K562 (cell line): ENCODE measurements around the gene UBE3D. TPM values are rescaled to one million over a fixed set of nuclear protein-coding genes. Genes with fewer than 3 reads are reported as not detected.

Experiments
- ATAC-seq: fragments of 200-7000 bp; cut with Tn5 transposase; 3 replicates; pipeline ENCODE4 v1.9.1; 2020; ENCODE audit warnings: moderate library complexity
- BruUV-seq: library from RNA; stranded (reverse); fragments of 400-500 nt; replicated peaks from 2 replicates; lab custom pipeline; 2021; lab: Mats Ljungman, UMichigan
- CTCF ChIA-PET: fragments of 300-600 bp; formaldehyde crosslinking; extraction: SDS; loops from one replicate; lab custom pipeline; 2021; ENCODE audit warnings: low intra/inter-chr PET ratio; lab: Yijun Ruan, JAX
- POLR2A ChIA-PET: fragments of 300-600, 350-650 bp; sonication (Branson Sonifier 250); formaldehyde crosslinking; extraction: SDS; loops from one replicate; lab custom pipeline; 2021; ENCODE audit warnings: antibody characterized with exemption, inconsistent platforms; lab: Yijun Ruan, JAX
- DNase-seq, 4 experiments: peaks; one replicate each; pipeline versions ENCODE4 v3.0.0 to v3.0.0-alpha.2; 2011 to 2018; ENCODE audit warnings: low spot score in 3 of 4, mixed read lengths in 3 of 4; ENCODE audit errors: extremely low read depth in 1 of 4
- FAIRE-seq: peaks from 2 replicates; lab custom pipeline; 2011; peaks lifted over from hg19 to GRCh38; lab: Jason Lieb, UNC
- H2AFZ ChIP-seq: 2 replicates; pipeline ENCODE4 v1.6.0; 2011; ENCODE audit warnings: low read depth, low read length, control low read depth, inconsistent platforms
- H3K27ac ChIP-seq: fragments of 200-600 bp; 3 replicates; pipeline ENCODE4 v1.8.0; 2011; ENCODE audit warnings: low read depth, mild to moderate bottlenecking, control low read depth, inconsistent platforms, low read length, moderate library complexity, mixed read lengths; ENCODE audit errors: extremely low read depth
- H3K27me3 ChIP-seq, 2 experiments: fragments of 300-600 bp in 1 of 2; 2 replicates in 1 of 2; 3 replicates in 1 of 2; pipeline versions ENCODE4 v1.6.0 to v1.8.0; 2011; ENCODE audit warnings: inconsistent platforms in 2 of 2, low read length in 2 of 2, mild to moderate bottlenecking in 1 of 2, mixed read lengths in 1 of 2, moderate library complexity in 1 of 2; ENCODE audit not compliant: control insufficient read depth in 2 of 2, insufficient read depth in 2 of 2
- H3K36me3 ChIP-seq: fragments of 300-600 bp; 3 replicates; pipeline ENCODE4 v1.8.0; 2011; ENCODE audit warnings: mild to moderate bottlenecking, low read length, inconsistent platforms; ENCODE audit not compliant: control insufficient read depth, insufficient read depth
- H3K4me1 ChIP-seq, 2 experiments: fragments of 200-600 bp in 1 of 2; replicated peaks in 1 of 2; 2 replicates in 1 of 2; 3 replicates in 1 of 2; pipeline versions ENCODE4 v1.5.1 to v1.8.0; 2011; ENCODE audit warnings: inconsistent platforms in 2 of 2, low read length in 2 of 2, mild to moderate bottlenecking in 1 of 2, mixed read lengths in 1 of 2, moderate library complexity in 1 of 2; ENCODE audit not compliant: control insufficient read depth in 2 of 2, insufficient read depth in 2 of 2
- H3K4me2 ChIP-seq: 2 replicates; pipeline ENCODE4 v1.6.1; 2011; ENCODE audit warnings: low read length, control low read depth, inconsistent platforms, mixed read lengths; ENCODE audit not compliant: insufficient read depth
- H3K4me3 ChIP-seq: fragments of 200-600 bp; sonication (generic), shearing (Covaris generic); 2 replicates; pipeline ENCODE4 v1.5.1; 2016; ENCODE audit warnings: control low read depth, inconsistent platforms
- H3K79me2 ChIP-seq: fragments of 200-600 bp; 3 replicates; pipeline ENCODE4 v1.8.0; 2011; ENCODE audit warnings: low read length, inconsistent platforms; ENCODE audit not compliant: control insufficient read depth, insufficient read depth
- H3K9ac ChIP-seq, 2 experiments: 2 replicates each; pipeline versions ENCODE4 v1.6.0 to v1.6.1; 2011; ENCODE audit warnings: low read depth in 2 of 2, low read length in 2 of 2, control low read depth in 1 of 2, inconsistent platforms in 1 of 2, mild to moderate bottlenecking in 1 of 2, mixed read lengths in 1 of 2; ENCODE audit not compliant: insufficient read depth in 1 of 2
- H3K9me1 ChIP-seq: one replicate; pipeline ENCODE4 v1.6.0; 2011; ENCODE audit warnings: inconsistent platforms, mild to moderate bottlenecking, low read length, moderate library complexity; ENCODE audit not compliant: control insufficient read depth, insufficient read depth
- H3K9me3 ChIP-seq: replicated peaks from 2 replicates; pipeline ENCODE4 v1.5.1; 2011; ENCODE audit warnings: low read depth, low read length, inconsistent platforms; ENCODE audit not compliant: control insufficient read depth, insufficient read depth
- H4K20me1 ChIP-seq: replicated peaks from 2 replicates; pipeline ENCODE4 v1.6.1; 2011; ENCODE audit warnings: low read length, inconsistent platforms, mixed read lengths; ENCODE audit not compliant: control insufficient read depth, insufficient read depth
- FOXJ3 ChIP-seq: sonication (generic); formaldehyde crosslinking; IDR thresholded peaks from 2 replicates; pipeline ENCODE4 v1.4.0; 2020; ENCODE audit warnings: mild to moderate bottlenecking, missing genetic modification reagents
- HLTF ChIP-seq: fragments of 450-650 bp; IDR thresholded peaks from 2 replicates; pipeline ENCODE4 v1.6.1; 2016
- MED1 ChIP-seq: sonication (generic); formaldehyde crosslinking; IDR thresholded peaks from 2 replicates; pipeline ENCODE4 v1.8.1; 2023; ENCODE audit warnings: missing genetic modification reagents, borderline replicate concordance
- POLR2B ChIP-seq: fragments of 450-650 bp; IDR thresholded peaks from 2 replicates; pipeline ENCODE4 v1.6.1; 2018; ENCODE audit warnings: low read depth; ENCODE audit not compliant: partially characterized antibody
- ZNF174 ChIP-seq: fragments of 250-450 bp; sonication (Bioruptor Pico); IDR thresholded peaks from 2 replicates; pipeline ENCODE4 v1.4.0; 2020; ENCODE audit warnings: mild to moderate bottlenecking
- ZNF75A ChIP-seq: fragments of 450-650 bp; formaldehyde crosslinking; IDR thresholded peaks from 2 replicates; pipeline ENCODE4 v1.4.0; 2020; ENCODE audit warnings: mild to moderate bottlenecking
- WGBS: fragments of 100-300 bp; shearing (Covaris generic); methylation state at CpG from one replicate; pipeline ENCODE4 v1.1.6; 2016; ENCODE audit warnings: low coverage, mixed read lengths; ENCODE audit not compliant: insufficient coverage; ENCODE audit errors: missing lambda C conversion rate; 5-methylcytosine and 5-hydroxymethylcytosine counted together
- in situ Hi-C: fragments of 300-500 bp; cut with MboI; formaldehyde crosslinking; loops from 4 replicates; pipeline ENCODE4 v1.15.0; 2018; ENCODE audit warnings: inconsistent platforms, mixed read lengths
- intact Hi-C: fragments of 100-400 bp; cut with micrococcal nuclease; formaldehyde crosslinking; loops from 2 replicates; pipeline ENCODE4 v1.14.2; 2022
- polyA plus RNA-seq, 8 experiments: library from polyadenylated mRNA; depleted of rRNA in 4 of 8; stranded (reverse) in 5 of 8; unstranded in 3 of 8; fragments of >200 nt; fragmentation: Nextera tagmentation in 2 of 8; fragmentation: Illumina TruSeq in 1 of 8; extraction: Ambion mirVana in 2 of 8; extraction: Trizol in 1 of 8; gene quantifications; 2 replicates each; pipeline versions ENCODE4 v1.2.1 to v1.2.3, GENCODE V29; 2011 to 2014; ENCODE audit warnings: inconsistent platforms in 1 of 8, missing spikeins in 1 of 8
- total RNA-seq, 7 experiments: library from RNA; depleted of rRNA in 6 of 7; stranded (reverse); fragments of >200 nt in 6 of 7; fragmentation: Illumina TruSeq in 2 of 7; extraction: Trizol in 2 of 7; gene quantifications; 2 replicates each; pipeline versions ENCODE4 v1.2.1 to v1.2.3, GENCODE V29; 2011 to 2021; ENCODE audit warnings: low replicate concordance in 1 of 7
- TF ChIP-seq, protein P1 (sequence below): fragments of 450-650 bp; IDR thresholded peaks from 2 replicates; pipeline ENCODE4 v1.6.1; 2017; ENCODE audit warnings: antibody characterized with exemption
- TF ChIP-seq, protein P2 (sequence below): fragments of 250-450 bp; sonication (Bioruptor Pico); IDR thresholded peaks from 2 replicates; pipeline ENCODE4 v1.6.1; 2021; ENCODE audit warnings: mild to moderate bottlenecking

The UBE3D gene
- total and polyA plus RNA-seq, 9 of the 15 experiments (the other 6 are each of a cell fraction or from before 2014, with no cell fraction given) = 9.4 to 17.6 (median 11.9) TPM

DNA sequence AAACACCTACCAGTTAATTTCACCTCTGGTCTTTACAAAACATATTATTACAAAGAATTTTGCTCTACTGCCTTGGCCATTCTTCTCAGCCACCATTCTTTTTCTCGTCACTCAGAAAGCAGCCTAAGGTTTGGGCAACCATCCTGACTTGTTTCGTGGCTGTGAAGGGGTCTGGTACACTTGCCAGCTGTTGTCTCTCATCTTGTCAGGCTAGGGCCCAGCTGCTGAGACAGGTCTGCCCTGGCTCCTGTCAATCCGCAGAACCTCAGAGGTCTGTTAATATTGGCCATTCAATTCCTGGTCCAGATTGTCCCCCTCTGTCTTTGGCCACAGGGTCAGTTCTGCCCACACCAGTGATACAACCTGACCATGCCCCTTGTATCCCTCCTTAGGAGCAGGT is 197.7 kb downstream of the UBE3D start:
- ChIA-PET POLR2A (interaction anchor here (0.9 kb wide), 1 partner anchor 15 kb away, joined by 3 read pairs; no protein-coding TSS in a partner anchor), CTCF (no interaction called here)
- no peaks in the 10 kb centered on the region for H3K9me3 ChIP-seq
- no peaks in the 10 kb centered on the region for H3K79me2 ChIP-seq
- no peaks in the 10 kb centered on the region for H3K36me3 ChIP-seq
- FAIRE-seq = no peak
- no peak for DNase-seq
- no TSS peak for BruUV-seq
- H3K9ac ChIP-seq = no peak overlapping the region
- H3K4me1 ChIP-seq = no peaks in the 10 kb centered on the region
- H3K27me3 ChIP-seq = no peaks in the 10 kb centered on the region
- in situ Hi-C loops = no loop called here
- intact Hi-C loops = no loop called here
- no peaks in the 10 kb centered on the region for H4K20me1 ChIP-seq
- H3K27ac ChIP-seq = no peak overlapping the region
- H3K4me2 ChIP-seq = no peak overlapping the region
- no peak overlapping the region for H3K4me3 ChIP-seq
- no peaks in the 10 kb centered on the region for H3K9me1 ChIP-seq
- no peak overlapping the region for H2AFZ ChIP-seq
- no peak for ATAC-seq
- 29% methylated on average over 3 of the region's 3 CpGs for WGBS
- no peak for TF ChIP-seq POLR2B
- TF ChIP-seq HLTF = no peak

DNA sequence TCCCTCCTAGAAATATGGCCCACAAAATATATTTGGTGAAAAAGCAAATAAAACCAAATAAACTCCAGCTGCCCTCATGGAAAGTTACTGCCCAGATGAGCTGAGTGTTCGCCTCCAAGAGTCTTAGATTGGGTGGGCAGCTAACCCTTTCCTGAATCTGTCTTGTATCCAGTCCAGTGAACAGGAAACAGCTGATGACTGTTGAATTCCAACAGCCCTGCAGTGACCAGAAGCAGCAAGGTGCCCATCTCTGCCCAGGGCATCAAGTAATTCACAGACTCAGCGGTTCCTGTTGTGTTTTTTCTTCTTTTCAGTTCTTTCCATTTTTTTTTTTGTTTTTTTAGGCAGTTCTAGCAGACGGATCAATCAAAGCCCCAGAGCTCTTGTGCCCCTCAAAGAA is 199.2 kb downstream of the UBE3D start:
- Histone ChIP-seq H3K27me3 (no peaks in the 10 kb centered on the region), H3K4me2 (no peak overlapping the region), H4K20me1 (no peaks in the 10 kb centered on the region), H3K9me3 (no peaks in the 10 kb centered on the region), H3K36me3 (no peaks in the 10 kb centered on the region), H3K4me1 (no peaks in the 10 kb centered on the region), H3K9me1 (no peaks in the 10 kb centered on the region), H3K4me3 (no peak overlapping the region), H3K9ac (no peak overlapping the region), H3K27ac (no peak overlapping the region), H3K79me2 (no peaks in the 10 kb centered on the region), H2AFZ (no peak overlapping the region)
- ATAC-seq (no peak), DNase-seq (no peak), FAIRE-seq (no peak)
- in situ Hi-C loops = no loop called here
- intact Hi-C loops = no loop called here
- ChIA-PET POLR2A (no interaction called here), CTCF (no interaction called here)
- WGBS = 9% methylated on average over 3 of the region's 3 CpGs
- BruUV-seq = no TSS peak
- TF ChIP-seq FOXJ3 = no peak
- TF ChIP-seq MED1 (CRISPR knock-in tag) = no peak
- no peak for TF ChIP-seq ZNF75A
- TF ChIP-seq, protein P1, sequence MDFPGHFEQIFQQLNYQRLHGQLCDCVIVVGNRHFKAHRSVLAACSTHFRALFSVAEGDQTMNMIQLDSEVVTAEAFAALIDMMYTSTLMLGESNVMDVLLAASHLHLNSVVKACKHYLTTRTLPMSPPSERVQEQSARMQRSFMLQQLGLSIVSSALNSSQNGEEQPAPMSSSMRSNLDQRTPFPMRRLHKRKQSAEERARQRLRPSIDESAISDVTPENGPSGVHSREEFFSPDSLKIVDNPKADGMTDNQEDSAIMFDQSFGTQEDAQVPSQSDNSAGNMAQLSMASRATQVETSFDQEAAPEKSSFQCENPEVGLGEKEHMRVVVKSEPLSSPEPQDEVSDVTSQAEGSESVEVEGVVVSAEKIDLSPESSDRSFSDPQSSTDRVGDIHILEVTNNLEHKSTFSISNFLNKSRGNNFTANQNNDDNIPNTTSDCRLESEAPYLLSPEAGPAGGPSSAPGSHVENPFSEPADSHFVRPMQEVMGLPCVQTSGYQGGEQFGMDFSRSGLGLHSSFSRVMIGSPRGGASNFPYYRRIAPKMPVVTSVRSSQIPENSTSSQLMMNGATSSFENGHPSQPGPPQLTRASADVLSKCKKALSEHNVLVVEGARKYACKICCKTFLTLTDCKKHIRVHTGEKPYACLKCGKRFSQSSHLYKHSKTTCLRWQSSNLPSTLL = no peak
- no peak for TF ChIP-seq ZNF174 (CRISPR knock-in tag)
- TF ChIP-seq, protein P2, sequence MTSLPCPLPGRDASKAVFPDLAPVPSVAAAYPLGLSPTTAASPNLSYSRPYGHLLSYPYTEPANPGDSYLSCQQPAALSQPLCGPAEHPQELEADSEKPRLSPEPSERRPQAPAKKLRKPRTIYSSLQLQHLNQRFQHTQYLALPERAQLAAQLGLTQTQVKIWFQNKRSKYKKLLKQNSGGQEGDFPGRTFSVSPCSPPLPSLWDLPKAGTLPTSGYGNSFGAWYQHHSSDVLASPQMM (CRISPR knock-in tag) = no peak
